Uterus (tissue), 4 donors: ENCODE results near the gene ZBTB20. TPM values are rescaled to one million over a fixed set of nuclear protein-coding genes. Genes with fewer than 3 reads are reported as not detected.
A peak's percentile ranks its signal among the peaks of the same experiment; 100 is the strongest.

Source experiments
- DNase-seq, 2 donors: peaks; one replicate each; pipeline ENCODE4 v3.0.0-alpha.2; 2019 to 2020
- H3K27ac ChIP-seq, 2 donors: fragments of 200-600 bp; sonication (generic); 1 replicate in 1 of 2; 2 replicates in 1 of 2; pipeline ENCODE4 v1.5.1; 2016 to 2018
- H3K27me3 ChIP-seq, 2 donors: fragments of 200-600 bp; sonication (generic); one replicate each; pipeline ENCODE4 v1.5.1; 2018 to 2019; ENCODE audit warnings: control low read depth in 1 of 2
- H3K36me3 ChIP-seq, 2 donors: fragments of 200-600 bp; sonication (generic); one replicate each; pipeline ENCODE4 v1.5.1; 2019; ENCODE audit warnings: control low read depth in 1 of 2
- H3K4me1 ChIP-seq, 2 donors: fragments of 200-600 bp; sonication (generic); one replicate each; pipeline ENCODE4 v1.5.1; 2018 to 2019; ENCODE audit warnings: control low read depth in 1 of 2
- H3K4me3 ChIP-seq, 2 donors: fragments of 200-600 bp; sonication (generic); 1 replicate in 1 of 2; 2 replicates in 1 of 2; pipeline ENCODE4 v1.5.1; 2018 to 2019; ENCODE audit warnings: mild to moderate bottlenecking in 1 of 2
- H3K9me3 ChIP-seq, 2 donors: fragments of 200-600 bp; sonication (generic); one replicate each; pipeline ENCODE4 v1.5.1; 2019; ENCODE audit warnings: control low read depth in 1 of 2
- CTCF ChIP-seq, 4 experiments: fragments of 200-600 bp in 2 of 4; fragments of 450-650 bp in 2 of 4; sonication (generic) in 2 of 4; IDR thresholded peaks; one replicate each; pipeline ENCODE4 v1.5.1; 2016 to 2019; ENCODE audit warnings: antibody characterized with exemption in 4 of 4, mild to moderate bottlenecking in 2 of 4, moderate library complexity in 1 of 4
- POLR2A ChIP-seq, 2 donors: fragments of 450-650 bp; IDR thresholded peaks; one replicate each; pipeline ENCODE4 v1.6.1; 2016; ENCODE audit warnings: antibody characterized with exemption in 2 of 2, mild to moderate bottlenecking in 1 of 2, moderate library complexity in 1 of 2
- intact Hi-C: fragments of 100-400 bp; cut with DNase I; formaldehyde crosslinking; loops from one replicate; pipeline ENCODE4 v1.15.1; 2023; ENCODE audit warnings: low total_unique reads
- total RNA-seq, 4 donors: library from RNA; depleted of rRNA in 3 of 4; stranded (reverse); fragments of >200 nt in 3 of 4; gene quantifications; one replicate each; pipeline versions ENCODE4 v1.1.0 to v1.2.4, GENCODE V29; 2014 to 2023
- donor health status: DM: yes; HTN: yes; CAD: no.

The ZBTB20 gene
- total RNA-seq, 4 donors from 2014 or later: 35.6 to 157 (median 85.1) TPM

DNA sequence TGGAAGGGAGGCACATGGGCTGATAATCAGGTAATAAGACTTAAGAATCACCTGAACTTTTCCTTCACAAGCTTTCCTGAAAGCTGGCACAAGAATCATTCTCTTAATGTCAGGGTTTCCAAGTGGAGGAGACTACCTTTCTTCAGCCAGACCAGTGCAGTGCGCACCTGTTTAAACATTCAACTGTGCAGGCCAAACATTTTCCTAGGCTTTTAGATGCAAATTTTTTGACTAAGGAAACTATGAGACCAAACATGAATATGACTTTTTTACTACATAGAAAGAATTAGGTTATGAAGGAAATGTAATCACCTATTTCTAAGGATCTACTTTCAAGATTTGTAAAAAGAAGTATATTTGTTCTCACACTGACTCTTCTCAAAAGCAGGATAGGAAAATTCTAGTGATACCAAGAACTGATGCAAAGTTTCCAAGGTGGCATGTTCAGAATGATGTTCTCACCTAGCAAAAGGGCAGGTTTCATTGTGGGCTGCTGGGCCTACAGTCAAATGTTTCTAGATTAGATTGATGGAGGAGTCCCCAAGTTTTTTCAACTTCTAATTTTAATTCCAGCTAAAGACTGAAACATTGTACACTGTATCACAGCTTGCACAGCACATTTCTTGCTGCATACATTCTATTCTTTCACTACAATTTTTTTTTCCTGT, 514.2 kb downstream of the ZBTB20 start:
- H3K36me3 ChIP-seq: no peaks in the 10 kb centered on the region
- no peaks in the 10 kb centered on the region for H3K27me3 ChIP-seq
- TF ChIP-seq CTCF (IDR thresholded peaks at IDR 0.05): no peak
- no peak for TF ChIP-seq POLR2A (IDR thresholded peaks at IDR 0.05)
- intact Hi-C loops: no loop called here
- H3K4me3 ChIP-seq: no peak overlapping the region
- H3K9me3 ChIP-seq: peaks cover 0 to 9% of the 10 kb centered on the region in 2 donors
- DNase-seq: no peak
- no peak overlapping the region for H3K27ac ChIP-seq
- H3K4me1 ChIP-seq: peaks cover 0 to 13% of the 10 kb centered on the region in 2 donors

DNA sequence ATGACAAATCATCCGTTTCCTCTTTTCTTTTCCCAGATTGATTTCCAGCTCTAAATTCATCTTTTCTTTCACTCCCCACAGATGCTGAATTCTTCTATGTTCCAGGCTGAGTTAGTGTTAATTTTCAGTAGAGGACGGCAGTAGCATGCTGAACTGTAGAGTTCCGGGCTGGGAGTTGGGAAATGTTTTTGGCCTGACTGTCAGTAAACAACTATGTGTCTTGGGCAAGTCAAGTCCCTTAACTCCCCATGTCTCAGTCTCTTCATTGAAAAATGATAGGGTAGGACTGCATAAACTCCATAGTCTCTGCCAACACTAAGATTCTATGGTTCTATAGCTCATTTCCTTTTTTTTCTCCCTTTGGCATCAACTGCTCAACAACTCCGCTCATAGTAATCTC, 519.3 kb downstream of the ZBTB20 start:
- peak; percentile 54 to 69 for DNase-seq
- intact Hi-C loops: no loop called here
- peak overlapping the region; percentile 89 to 99 for H3K27ac ChIP-seq
- H3K27me3 ChIP-seq: no peaks in the 10 kb centered on the region
- H3K9me3 ChIP-seq: no peaks in the 10 kb centered on the region
- TF ChIP-seq CTCF (IDR thresholded peaks at IDR 0.05): no peak
- TF ChIP-seq POLR2A (IDR thresholded peaks at IDR 0.05): no peak
- peaks cover 0 to 24% of the 10 kb centered on the region in 2 donors for H3K4me1 ChIP-seq
- no peak overlapping the region for H3K4me3 ChIP-seq
- no peaks in the 10 kb centered on the region for H3K36me3 ChIP-seq

DNA sequence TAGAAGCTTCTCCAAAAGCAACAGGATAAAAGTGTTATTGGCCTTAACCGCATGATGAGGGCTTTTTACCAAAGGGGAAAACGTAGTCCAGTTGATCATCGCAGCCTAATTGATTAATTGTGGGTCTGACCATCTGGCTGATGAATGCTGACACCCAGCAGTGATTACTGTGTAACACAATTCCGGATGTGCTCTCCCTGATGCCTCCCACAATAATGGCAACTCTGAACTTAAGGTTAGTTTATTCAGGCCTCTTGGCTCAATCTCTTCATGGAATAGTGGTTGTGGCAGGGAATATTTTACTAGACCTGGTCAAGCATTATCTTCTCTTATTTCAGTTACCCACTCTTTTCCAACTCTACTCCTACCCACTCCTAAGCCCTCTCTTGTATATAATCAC, 520.3 kb downstream of the ZBTB20 start:
- H3K4me1 ChIP-seq: peaks cover 3 to 24% of the 10 kb centered on the region in 2 donors
- no peaks in the 10 kb centered on the region for H3K9me3 ChIP-seq
- no peak overlapping the region for H3K4me3 ChIP-seq
- intact Hi-C loops: no loop called here
- TF ChIP-seq POLR2A (IDR thresholded peaks at IDR 0.05) (no peak), CTCF (IDR thresholded peaks at IDR 0.05) (no peak)
- DNase-seq: no peak
- H3K36me3 ChIP-seq: no peaks in the 10 kb centered on the region
- H3K27ac ChIP-seq: peak overlapping the region; percentile 89 to 99
- no peaks in the 10 kb centered on the region for H3K27me3 ChIP-seq

DNA sequence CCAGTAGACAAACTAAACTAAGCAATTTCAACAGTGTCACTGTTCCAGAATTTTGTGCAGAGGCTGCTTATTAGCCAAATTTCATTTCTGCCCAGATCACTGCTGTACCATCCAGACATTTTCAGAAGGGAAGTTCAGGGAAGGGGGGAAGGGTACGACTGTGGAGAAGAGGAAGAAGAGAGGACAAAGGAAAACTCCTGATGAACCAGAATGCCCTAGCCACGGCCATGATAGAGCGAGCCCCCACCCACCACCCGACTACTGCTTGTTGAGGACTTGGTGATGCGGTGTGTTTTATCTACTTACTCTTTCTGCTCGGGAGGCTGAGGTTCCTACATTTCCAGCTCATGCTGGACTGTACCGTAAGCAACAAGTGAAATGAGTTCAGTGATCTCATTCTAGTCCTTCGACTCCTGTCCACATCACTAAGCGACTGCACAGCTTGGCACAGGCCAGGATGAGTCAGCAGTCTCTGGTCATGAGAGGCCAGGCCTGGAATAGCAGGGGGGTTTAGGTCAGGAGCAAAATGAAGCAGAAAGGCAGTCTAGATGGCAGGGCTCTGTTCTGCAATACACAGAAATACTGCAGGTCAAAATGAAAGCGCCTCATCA, 522.4 kb downstream of the ZBTB20 start:
- Histone ChIP-seq H3K27me3 (no peaks in the 10 kb centered on the region), H3K9me3 (no peaks in the 10 kb centered on the region), H3K4me1 (peaks cover 3 to 29% of the 10 kb centered on the region in 2 donors), H3K36me3 (no peaks in the 10 kb centered on the region), H3K4me3 (peak overlapping the region; percentile 34 to 48), H3K27ac (peak overlapping the region; percentile 89 to 99)
- intact Hi-C loops: no loop called here
- DNase-seq: peak; percentile 94 to 96
- peak; percentile 59 to 64 for TF ChIP-seq POLR2A (IDR thresholded peaks at IDR 0.05)
- peak in 1 of 4 experiments; percentile 10 for TF ChIP-seq CTCF (IDR thresholded peaks at IDR 0.05)

DNA sequence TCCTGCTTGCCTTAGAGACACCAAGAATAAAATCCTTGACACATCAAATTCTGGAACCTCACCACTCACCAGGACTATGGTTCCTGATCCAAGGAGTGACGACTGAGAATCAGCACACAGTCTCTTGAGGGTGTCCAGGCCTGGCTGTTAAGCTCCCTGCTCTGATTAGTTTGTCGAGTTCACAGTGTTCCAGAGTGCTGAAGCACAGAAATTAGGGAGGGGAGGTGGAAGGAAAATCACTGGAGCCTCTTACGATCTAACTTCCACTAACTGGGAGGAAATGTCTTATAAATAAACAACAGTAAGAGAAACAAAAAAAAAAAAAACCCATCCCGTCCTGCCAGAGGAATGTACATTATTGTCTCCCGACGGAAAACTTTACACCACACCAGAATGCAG, 523.0 kb downstream of the ZBTB20 start:
- no peaks in the 10 kb centered on the region for H3K27me3 ChIP-seq
- peak; percentile 58 to 73 for DNase-seq
- TF ChIP-seq POLR2A (IDR thresholded peaks at IDR 0.05) (peak; percentile 29 to 38), CTCF (IDR thresholded peaks at IDR 0.05) (no peak)
- H3K4me1 ChIP-seq: peaks cover 3 to 25% of the 10 kb centered on the region in 2 donors
- peak overlapping the region; percentile 89 to 99 for H3K27ac ChIP-seq
- peak overlapping the region; percentile 34 to 48 for H3K4me3 ChIP-seq
- no peaks in the 10 kb centered on the region for H3K9me3 ChIP-seq
- H3K36me3 ChIP-seq: no peaks in the 10 kb centered on the region
- intact Hi-C loops: no loop called here
